Effector memory CD4-positive, alpha-beta T cell (primary cell): ENCODE results near the gene ST6GALNAC5.

Experiments used
- DNase-seq, 3 donors: peaks; one replicate each; pipeline ENCODE4 v3.0.0-alpha.2; 2020
- H3K27ac ChIP-seq: 2 replicates; pipeline ENCODE4 v1.7.0; 2013; ENCODE audit warnings: mild to moderate bottlenecking, low read length, moderate library complexity; ENCODE audit not compliant: insufficient read depth, poor library complexity, severe bottlenecking
- H3K27me3 ChIP-seq: replicated peaks from 2 replicates; pipeline ENCODE4 v1.7.0; 2013; ENCODE audit warnings: mild to moderate bottlenecking, low read length; ENCODE audit not compliant: insufficient read depth, control insufficient read depth, poor library complexity, severe bottlenecking
- H3K36me3 ChIP-seq: 2 replicates; pipeline ENCODE4 v1.7.0; 2013; ENCODE audit warnings: mild to moderate bottlenecking, low read length, moderate library complexity; ENCODE audit not compliant: control insufficient read depth, insufficient read depth
- H3K4me1 ChIP-seq: 2 replicates; pipeline ENCODE4 v1.7.0; 2013; ENCODE audit warnings: low read length, mild to moderate bottlenecking; ENCODE audit not compliant: control insufficient read depth, insufficient read depth, poor library complexity, severe bottlenecking
- H3K4me3 ChIP-seq: 2 replicates; pipeline ENCODE4 v1.7.0; 2013; ENCODE audit warnings: low read length, low read depth, mild to moderate bottlenecking; ENCODE audit not compliant: insufficient read depth, poor library complexity, severe bottlenecking
- H3K9me3 ChIP-seq: 2 replicates; pipeline ENCODE4 v1.7.0; 2013; ENCODE audit warnings: mild to moderate bottlenecking, low read length, moderate library complexity; ENCODE audit not compliant: control insufficient read depth

The ST6GALNAC5 gene

DNA sequence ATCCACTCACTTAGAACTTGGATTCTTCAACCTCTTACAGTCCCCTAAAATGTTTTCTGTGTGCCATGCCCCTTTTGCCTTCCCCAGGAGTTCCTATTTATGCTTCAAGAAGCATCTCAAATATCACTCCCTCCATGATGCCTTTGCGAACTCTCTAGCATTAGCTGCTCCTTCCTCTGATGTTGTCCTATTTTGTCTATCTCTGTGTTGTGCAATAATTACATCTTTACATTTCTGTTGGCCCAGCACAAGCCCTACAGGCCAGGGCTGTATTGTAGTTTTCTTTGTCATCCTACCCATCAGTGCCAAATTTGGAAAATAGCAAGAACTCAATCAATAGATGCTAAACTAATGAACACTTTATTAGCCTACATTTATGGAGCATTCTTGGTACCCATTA, 125.8 kb downstream of the ST6GALNAC5 start:
- H3K36me3 ChIP-seq: no peaks in the 10 kb centered on the region
- H3K4me3 ChIP-seq: no peak overlapping the region
- no peak for DNase-seq
- no peak overlapping the region for H3K27ac ChIP-seq
- no peaks in the 10 kb centered on the region for H3K4me1 ChIP-seq
- no peaks in the 10 kb centered on the region for H3K27me3 ChIP-seq
- no peaks in the 10 kb centered on the region for H3K9me3 ChIP-seq

GRCh38 chr1:76998582-76999223, 131.4 kb downstream of the ST6GALNAC5 start:
- DNase-seq: no peak
- Histone ChIP-seq H3K4me3 (no peak overlapping the region), H3K27me3 (no peaks in the 10 kb centered on the region), H3K4me1 (no peaks in the 10 kb centered on the region), H3K27ac (no peak overlapping the region), H3K36me3 (no peaks in the 10 kb centered on the region), H3K9me3 (no peaks in the 10 kb centered on the region)

DNA sequence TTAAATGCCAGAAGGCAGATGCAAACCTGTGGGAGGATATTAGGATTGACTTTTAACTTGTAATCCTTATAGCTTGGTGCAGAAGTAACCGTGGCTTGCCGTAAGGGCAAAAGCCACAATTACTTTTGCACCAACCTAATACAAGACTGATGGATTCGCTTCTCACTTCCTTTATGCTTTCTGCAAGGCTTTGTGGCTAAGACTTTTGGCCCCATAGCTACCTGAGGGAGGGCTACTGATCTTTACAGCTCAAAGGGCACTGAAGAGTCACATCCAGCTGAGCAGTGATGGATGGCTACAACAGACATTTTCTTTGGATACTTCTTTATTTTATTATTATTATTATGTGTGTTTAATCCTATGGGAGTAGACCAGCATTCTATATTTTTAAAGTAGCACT, 140.4 kb downstream of the ST6GALNAC5 start:
- no peaks in the 10 kb centered on the region for H3K4me1 ChIP-seq
- no peak overlapping the region for H3K4me3 ChIP-seq
- DNase-seq: no peak

DNA sequence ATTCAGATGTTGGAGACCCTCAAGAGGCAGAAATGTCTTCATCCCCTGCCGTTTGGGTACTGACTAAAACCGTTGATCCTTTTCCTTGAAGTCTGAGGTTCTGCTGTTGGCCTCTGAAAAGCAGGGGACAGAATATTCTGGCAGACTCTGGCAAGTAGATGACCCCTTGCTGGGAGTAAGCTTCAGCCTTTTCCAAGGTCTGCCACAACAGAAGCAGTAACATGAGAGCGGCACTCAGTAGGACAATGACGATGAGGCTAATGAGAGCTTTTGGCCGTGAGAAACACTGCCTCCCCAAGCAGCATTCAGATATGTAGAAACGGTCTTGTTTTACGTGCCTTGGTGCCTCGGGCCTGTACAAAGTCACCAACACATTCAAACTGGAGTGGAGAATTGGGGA, 143.7 kb downstream of the ST6GALNAC5 start:
- no peak for DNase-seq
- H3K27ac ChIP-seq: no peak overlapping the region
- no peak overlapping the region for H3K4me3 ChIP-seq
- H3K9me3 ChIP-seq: no peaks in the 10 kb centered on the region
- H3K4me1 ChIP-seq: no peaks in the 10 kb centered on the region
- H3K36me3 ChIP-seq: no peaks in the 10 kb centered on the region
- H3K27me3 ChIP-seq: no peaks in the 10 kb centered on the region

More for the DNA sequence above, 140.4 kb downstream of the ST6GALNAC5 start:
- H3K36me3 ChIP-seq: no peaks in the 10 kb centered on the region
- H3K9me3 ChIP-seq: no peaks in the 10 kb centered on the region
- H3K27me3 ChIP-seq: no peaks in the 10 kb centered on the region
- H3K27ac ChIP-seq: no peak overlapping the region

- H3K4me1 ChIP-seq: no peaks in the 10 kb centered on the region
- H3K27me3 ChIP-seq: no peaks in the 10 kb centered on the region
- no peaks in the 10 kb centered on the region for H3K36me3 ChIP-seq
- H3K9me3 ChIP-seq: no peaks in the 10 kb centered on the region
- no peak overlapping the region for H3K4me3 ChIP-seq
- H3K27ac ChIP-seq: no peak overlapping the region
- DNase-seq: no peak
These were observed 144.8 kb downstream of the ST6GALNAC5 start for GRCh38 chr1:77012066-77012465.

DNA sequence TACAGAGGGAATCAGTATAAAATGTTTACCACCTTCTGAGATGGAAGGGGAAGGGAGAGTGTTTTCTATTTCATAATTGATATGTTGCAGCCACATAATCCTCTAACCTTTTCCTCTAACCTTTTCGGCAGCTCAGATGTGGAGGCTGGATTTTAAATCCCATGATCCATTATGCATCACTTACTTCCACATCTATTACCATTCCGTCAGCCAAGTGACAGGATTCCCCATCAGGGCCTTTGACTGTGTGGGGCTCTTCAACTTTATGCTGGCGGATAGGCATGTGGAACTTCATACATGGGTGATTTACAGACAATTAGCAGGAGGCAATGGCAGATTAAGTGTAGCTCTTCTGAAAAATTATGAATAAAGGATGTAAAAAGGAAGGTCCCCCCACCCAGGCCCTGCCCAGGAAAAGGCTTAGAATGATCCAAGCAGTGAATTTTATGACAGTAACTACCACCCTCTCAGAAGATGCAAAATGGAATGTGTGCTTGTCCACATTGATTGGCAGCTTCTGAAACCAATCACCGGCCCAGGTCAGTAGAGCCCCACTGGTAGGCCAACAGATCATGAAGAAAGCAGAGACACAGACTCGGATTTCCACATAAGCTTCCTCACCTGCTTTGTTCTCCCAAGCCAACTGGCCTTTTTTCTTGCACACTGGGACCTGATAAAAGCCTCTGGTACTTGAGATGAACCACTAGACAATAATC, 147.0 kb downstream of the ST6GALNAC5 start:
- no peaks in the 10 kb centered on the region for H3K27me3 ChIP-seq
- H3K4me1 ChIP-seq: no peaks in the 10 kb centered on the region
- no peak overlapping the region for H3K27ac ChIP-seq
- DNase-seq: no peak
- H3K4me3 ChIP-seq: no peak overlapping the region
- H3K36me3 ChIP-seq: no peaks in the 10 kb centered on the region
- H3K9me3 ChIP-seq: no peaks in the 10 kb centered on the region

GRCh38 chr1:77015748-77016341, 148.6 kb downstream of the ST6GALNAC5 start:
- Histone ChIP-seq H3K9me3 (no peaks in the 10 kb centered on the region), H3K4me3 (no peak overlapping the region), H3K27me3 (no peaks in the 10 kb centered on the region), H3K4me1 (no peaks in the 10 kb centered on the region), H3K36me3 (no peaks in the 10 kb centered on the region), H3K27ac (no peak overlapping the region)
- no peak for DNase-seq

GRCh38 chr1:77016386-77016985, 149.2 kb downstream of the ST6GALNAC5 start:
- no peaks in the 10 kb centered on the region for H3K9me3 ChIP-seq
- H3K27me3 ChIP-seq: no peaks in the 10 kb centered on the region
- H3K36me3 ChIP-seq: no peaks in the 10 kb centered on the region
- no peak overlapping the region for H3K27ac ChIP-seq
- DNase-seq: no peak
- no peaks in the 10 kb centered on the region for H3K4me1 ChIP-seq
- no peak overlapping the region for H3K4me3 ChIP-seq

DNA sequence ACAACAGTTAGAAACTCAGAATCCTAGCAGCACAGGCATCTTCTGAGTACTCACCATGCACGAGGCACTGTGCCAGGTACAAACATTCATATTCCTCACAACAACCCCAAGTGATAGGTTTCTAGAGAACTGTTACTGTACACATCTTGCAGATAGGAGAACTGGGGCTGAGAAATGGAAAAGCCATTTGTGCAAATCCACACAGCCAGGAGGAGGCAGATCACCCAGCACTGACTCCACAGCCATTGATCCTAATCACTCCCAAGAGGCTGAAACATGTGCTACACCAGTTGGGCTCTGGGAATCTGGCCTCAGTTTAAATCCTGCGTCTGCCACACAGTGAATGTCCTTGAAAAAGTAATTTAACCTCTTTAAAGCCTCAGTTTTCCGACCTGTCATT, 151.0 kb downstream of the ST6GALNAC5 start:
- Histone ChIP-seq H3K4me1 (no peaks in the 10 kb centered on the region), H3K4me3 (no peak overlapping the region), H3K9me3 (no peaks in the 10 kb centered on the region), H3K27ac (no peak overlapping the region), H3K36me3 (no peaks in the 10 kb centered on the region), H3K27me3 (no peaks in the 10 kb centered on the region)
- no peak for DNase-seq

GRCh38 chr1:77018761-77019160, 151.5 kb downstream of the ST6GALNAC5 start:
- Histone ChIP-seq H3K9me3 (no peaks in the 10 kb centered on the region), H3K36me3 (no peaks in the 10 kb centered on the region), H3K4me1 (no peaks in the 10 kb centered on the region), H3K27ac (no peak overlapping the region), H3K27me3 (no peaks in the 10 kb centered on the region), H3K4me3 (no peak overlapping the region)
- no peak for DNase-seq
